Liver (tissue), 3 donors: Measurements from ENCODE around the gene MIR17HG.

ENCODE experiments used
- ATF3 ChIP-seq: IDR thresholded peaks from 2 replicates; pipeline ENCODE4 v1.6.1; 2016; ENCODE audit warnings: antibody characterized with exemption
- CTCF ChIP-seq: fragments of 150-350 bp; IDR thresholded peaks from 2 replicates; pipeline ENCODE4 v1.5.1; 2017; ENCODE audit warnings: improper control_type of control experiment, low read depth, low read length; ENCODE audit not compliant: missing input control
- EGR1 ChIP-seq, 2 donors: IDR thresholded peaks; 2 replicates each; pipeline ENCODE4 v1.6.1; 2016 to 2018; ENCODE audit warnings: antibody characterized with exemption in 2 of 2, low read depth in 2 of 2
- FOXA1 ChIP-seq: IDR thresholded peaks from 2 replicates; pipeline ENCODE4 v1.6.1; 2016; ENCODE audit warnings: antibody characterized with exemption
- JUND ChIP-seq, 2 donors: IDR thresholded peaks; 2 replicates each; pipeline ENCODE4 v1.6.1; 2016; ENCODE audit warnings: antibody characterized with exemption in 2 of 2
- REST ChIP-seq: IDR thresholded peaks from 2 replicates; pipeline ENCODE4 v1.6.1; 2016; ENCODE audit warnings: antibody characterized with exemption, mild to moderate bottlenecking
- TAF1 ChIP-seq: conservative IDR thresholded peaks from 2 replicates; pipeline ENCODE4 v1.6.1; 2016; ENCODE audit warnings: antibody characterized with exemption, mild to moderate bottlenecking
- TF ChIP-seq, protein P1 (sequence below): IDR thresholded peaks from 2 replicates; pipeline ENCODE4 v1.6.1; 2016; ENCODE audit warnings: antibody characterized with exemption
- donor health status: healthy.
- donor health status: healthy.

DNA sequence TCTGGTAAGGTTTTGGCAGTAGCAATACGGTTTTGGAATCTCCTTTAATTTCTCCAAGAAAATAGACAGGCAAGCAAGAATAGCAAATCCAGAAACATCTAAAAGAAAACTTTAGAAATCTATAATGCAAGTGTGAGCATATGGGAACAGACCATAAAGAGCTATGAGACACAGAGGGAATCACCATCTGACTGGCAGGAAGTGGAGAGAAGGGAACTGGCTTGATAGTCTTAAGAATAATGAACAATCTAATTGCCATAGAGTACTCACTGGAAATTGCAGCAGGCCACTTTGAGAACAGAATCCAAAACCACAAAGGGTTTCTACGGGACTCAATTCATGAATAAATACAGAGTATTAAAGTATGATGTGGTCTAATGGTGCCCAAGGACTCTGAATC, 39.6 kb upstream of the MIR17HG start:
- TF ChIP-seq CTCF (no peak), JUND (IDR thresholded peaks at IDR 0.05) (no peak), FOXA1 (no peak), EGR1 (IDR thresholded peaks at IDR 0.05; ENCODE audit: low read depth in 2 of 2) (no peak), TAF1 (no peak), ATF3 (no peak), REST (no peak)
- TF ChIP-seq, protein P1, sequence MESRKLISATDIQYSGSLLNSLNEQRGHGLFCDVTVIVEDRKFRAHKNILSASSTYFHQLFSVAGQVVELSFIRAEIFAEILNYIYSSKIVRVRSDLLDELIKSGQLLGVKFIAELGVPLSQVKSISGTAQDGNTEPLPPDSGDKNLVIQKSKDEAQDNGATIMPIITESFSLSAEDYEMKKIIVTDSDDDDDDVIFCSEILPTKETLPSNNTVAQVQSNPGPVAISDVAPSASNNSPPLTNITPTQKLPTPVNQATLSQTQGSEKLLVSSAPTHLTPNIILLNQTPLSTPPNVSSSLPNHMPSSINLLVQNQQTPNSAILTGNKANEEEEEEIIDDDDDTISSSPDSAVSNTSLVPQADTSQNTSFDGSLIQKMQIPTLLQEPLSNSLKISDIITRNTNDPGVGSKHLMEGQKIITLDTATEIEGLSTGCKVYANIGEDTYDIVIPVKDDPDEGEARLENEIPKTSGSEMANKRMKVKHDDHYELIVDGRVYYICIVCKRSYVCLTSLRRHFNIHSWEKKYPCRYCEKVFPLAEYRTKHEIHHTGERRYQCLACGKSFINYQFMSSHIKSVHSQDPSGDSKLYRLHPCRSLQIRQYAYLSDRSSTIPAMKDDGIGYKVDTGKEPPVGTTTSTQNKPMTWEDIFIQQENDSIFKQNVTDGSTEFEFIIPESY: no peak
